ENCODE results near the gene GPANK1.

Gene GPANK1

DNA sequence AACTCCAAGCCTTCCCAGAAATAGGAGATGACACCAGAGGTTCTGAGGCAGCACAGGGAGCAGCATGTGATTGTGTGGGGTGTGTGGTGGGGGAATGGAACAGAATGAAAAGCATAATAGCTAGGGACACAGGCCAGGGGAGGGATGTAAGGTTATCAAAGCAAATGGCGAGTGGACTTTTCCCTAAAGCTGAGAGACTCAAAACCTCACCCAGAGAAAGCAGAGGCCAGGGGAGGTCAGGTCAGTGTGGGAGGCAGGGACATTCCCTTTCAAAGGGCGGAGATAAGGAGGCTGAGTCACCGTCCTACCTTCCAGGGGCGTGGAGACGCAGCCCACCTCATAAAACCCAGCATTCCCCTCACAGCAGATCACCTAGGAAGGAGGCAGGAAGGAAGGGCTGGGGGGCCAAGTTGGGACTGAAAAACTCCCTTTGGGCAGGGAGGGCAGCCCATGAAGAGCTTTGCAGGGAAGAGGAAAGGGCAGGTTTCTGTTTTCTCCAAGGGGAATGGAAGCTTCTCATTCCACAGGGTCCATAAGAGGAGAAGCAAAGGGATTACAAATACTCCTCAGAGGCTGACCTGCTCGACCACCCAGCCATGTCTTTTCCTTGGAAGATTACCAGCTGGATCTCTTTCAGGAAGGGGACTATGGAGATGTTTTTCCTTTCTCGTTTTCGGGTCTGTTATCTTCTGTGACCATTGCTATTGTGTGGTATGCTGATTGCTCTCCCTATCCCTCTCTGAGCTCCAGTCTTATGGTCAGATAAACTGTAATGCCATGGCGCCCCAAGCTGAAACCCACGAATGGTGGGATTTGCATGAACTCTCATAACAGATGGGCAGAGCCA is 25.7 kb upstream of the GPANK1 start:
- no peak for DNase-seq

DNA sequence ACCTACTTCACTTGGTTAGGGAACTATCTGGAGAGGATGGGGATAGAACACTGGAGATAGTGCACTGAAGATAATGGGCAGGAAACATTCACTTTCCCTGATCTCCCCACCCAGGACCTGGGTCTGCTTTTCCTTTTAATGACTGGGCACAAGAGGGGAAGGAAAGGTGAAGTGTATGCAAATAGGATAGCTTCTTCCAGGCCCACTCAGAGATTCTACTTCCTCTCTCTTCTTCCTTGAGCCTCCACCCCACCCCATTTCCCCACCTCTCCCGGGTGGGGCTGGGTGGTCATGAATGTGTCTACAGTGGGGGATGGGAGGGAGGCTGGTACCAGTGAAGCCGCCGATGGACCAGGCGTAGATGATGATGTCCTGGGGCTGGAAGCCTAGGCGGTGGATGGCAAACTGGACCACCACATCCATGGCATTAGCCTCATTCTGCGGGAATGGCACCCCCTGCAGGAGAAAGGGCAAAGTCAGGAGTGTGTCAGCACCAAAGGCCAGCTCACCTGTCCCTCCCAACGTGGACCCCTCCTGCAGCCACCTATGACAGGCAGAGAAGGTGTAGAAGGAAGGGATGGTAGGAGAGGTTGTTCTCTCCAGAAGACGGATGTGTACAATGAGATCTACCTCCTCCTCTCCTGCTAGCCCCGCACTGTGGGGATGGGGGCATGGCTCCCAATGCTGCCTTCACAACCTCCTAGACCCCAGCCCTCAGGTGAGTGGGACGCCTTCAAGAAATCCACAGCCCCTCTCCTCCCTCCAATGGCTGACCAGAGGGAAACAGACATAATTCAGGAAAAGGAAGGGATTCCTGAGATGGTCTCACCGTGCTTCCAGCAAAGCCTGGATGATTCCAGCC is 24.7 kb upstream of the GPANK1 start:
- no peak for DNase-seq

DNA sequence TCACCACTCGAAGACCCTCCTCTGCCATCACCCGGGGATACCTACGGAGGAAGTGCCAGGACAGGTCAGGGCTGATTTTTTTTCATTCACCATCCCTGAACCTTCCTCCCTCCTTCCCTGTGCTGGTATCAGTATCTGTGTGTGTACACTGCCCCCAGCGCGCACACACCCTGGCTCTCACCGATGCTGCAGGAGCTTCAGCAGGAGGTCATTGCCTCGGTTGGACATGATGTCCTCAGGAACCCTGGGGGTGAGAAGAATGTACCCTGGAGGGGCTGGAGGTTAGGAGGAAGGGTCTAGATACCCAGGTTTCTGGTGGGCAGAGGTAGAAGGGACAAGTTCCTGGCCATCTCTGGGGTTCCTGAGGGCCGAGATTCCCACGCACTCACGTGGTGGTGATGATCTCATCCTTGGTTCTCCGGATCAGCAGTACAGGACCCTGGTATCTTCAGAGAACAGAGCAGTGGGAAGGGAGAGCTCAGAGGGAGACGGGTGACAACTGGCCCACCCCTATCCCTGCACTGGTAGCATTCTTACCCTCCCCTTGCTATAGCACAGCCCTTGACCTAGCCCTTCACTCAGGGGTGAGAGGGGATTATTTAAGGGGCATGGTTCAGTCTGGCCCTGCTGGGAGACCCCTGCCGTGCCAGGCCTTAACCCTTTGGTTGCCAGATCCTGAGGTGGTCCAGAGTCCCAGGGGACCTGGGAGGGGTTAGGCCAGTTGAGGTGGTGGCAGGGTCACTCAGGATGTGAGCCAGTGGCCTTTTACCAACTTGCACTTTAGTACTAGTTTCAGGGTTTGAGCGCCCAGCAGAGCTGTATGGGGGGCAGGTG is 23.3 kb upstream of the GPANK1 start:
- DNase-seq, result no peak

DNA sequence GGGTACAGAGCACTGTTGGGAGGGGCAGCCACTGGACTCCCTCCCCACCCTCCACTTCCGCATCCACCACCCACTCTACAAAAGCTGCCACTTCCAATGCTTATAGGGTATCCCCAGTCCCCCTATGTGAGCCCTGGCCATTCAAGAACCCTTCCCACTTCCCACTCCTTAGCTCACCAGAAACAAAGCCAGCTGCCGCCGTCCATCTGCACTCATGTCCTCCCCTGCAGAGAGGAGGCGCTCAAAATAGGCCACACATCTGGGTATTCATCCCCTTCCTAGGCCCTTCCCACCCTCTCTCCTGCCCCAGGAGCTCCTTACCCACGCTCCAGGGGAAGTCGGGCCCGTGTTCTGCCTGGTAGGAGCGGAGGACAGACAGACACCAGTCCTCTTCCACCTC is 22.5 kb upstream of the GPANK1 start:
- no peak for DNase-seq

DNA sequence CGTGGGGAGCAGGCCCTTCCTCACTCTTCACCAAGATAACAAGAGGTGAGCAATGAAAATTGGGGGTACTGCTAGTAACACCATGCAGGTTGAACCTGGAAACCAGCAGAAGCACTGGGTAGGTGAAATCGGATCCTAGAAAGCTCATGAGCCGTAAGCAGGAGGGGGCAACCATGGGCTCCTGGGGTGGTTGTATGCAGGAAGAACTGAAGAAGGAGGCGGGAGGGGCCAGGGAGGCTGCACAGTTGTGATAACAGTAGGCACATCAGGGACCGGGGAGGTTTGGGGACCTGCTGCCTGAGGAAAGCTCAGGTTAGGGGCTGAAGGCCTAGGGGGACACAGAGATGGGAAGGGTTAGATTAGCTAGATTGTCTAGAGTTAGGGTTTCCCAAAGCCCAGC is 21.7 kb upstream of the GPANK1 start:
- DNase-seq, result no peak

DNA sequence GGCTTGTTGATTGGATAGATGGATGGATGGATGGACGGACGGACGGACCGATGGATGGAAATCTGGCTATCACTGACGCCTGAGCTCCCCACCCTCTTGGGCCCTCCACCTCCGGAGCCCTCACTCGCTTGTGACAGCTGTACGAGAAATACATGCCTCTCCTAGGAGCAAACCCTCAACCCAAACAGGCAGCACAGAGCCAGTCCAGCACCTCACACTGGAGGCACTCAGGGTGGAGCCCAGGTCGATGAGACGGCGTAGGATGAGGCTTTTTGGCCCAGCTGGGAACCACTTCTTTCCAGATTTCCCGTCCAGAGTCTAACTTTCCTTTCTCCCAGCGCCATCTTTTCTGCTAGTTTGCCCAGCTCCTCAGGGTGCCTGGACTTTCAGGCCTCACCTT is 18.8 kb upstream of the GPANK1 start:
- no peak for DNase-seq

DNA sequence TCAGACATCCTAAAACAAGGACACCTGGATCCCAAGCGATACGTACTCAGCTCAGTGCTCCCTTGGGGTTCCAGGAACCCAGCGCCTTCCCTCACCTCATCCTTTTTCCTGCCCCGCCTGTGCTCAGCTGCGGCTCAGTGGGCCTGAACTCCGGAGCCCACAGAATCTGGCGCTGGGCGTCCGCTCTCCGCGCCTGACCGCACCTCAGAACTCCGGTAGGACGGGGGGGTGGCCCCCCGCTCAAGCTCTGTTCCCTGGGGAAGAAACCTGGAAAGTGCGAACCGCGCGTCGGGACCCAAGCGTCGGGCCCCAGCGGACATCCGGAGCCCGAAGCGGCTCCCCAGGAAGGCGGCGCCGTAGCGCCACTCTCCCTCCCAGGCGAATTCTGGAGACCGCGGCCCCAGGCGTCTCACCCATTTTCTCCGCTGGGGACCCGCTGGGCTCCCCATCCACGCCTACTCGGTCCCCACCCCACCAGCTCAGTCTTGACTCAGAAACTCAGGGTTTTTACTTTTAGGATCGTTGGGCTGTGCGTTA is 16.4 kb upstream of the GPANK1 start:
- DNase-seq, result peak; percentile 76

DNA sequence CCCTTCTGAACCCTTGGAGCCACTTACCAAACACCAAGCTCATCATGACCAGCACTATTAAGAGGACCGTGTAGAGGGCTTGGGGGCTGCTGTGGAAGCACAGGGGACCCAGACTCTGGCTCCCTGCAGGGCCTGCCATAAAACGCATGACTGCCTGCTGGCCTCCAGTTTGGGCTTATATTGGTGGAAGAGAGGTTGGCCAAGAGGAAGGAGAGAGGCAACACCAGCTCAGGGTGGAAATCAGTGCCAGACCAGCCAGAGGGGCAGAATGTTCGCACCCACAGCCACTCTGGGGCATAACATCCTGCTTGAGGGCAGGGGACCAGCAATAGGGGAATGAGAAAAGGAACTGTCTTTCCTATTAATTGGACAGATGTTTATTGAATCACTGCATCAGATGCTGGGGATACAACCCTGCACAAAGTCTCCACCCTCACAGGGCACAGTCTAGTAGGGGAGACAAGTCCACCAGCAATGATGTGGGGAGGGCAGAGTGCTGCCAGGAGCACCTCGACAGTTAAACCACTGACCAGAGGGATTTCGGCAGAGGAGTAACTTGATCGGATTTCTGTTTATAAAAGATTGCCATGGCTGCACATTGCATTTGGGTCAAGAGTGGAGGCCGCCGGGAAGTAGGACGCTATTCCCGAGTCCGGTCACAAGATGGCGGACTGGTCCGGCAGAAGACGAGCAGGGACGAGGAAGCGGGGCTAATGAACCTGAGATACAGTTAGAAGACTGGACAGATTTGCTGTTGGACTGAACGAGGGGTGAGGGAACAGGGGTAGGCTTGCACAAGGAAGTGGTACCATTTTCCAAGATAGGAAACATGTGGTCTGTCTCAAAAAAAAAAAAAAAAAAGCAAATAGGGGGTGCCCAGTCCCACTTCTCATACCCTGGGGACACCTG is 15.7 kb upstream of the GPANK1 start, which contains the start of gene LY6G5C:
TSS of gene LY6G5C (minus strand) at position 842 of the 909 bp plus-strand sequence. CDS start at position 148, 694 bp downstream.
- peak; percentile 77 for DNase-seq

DNA sequence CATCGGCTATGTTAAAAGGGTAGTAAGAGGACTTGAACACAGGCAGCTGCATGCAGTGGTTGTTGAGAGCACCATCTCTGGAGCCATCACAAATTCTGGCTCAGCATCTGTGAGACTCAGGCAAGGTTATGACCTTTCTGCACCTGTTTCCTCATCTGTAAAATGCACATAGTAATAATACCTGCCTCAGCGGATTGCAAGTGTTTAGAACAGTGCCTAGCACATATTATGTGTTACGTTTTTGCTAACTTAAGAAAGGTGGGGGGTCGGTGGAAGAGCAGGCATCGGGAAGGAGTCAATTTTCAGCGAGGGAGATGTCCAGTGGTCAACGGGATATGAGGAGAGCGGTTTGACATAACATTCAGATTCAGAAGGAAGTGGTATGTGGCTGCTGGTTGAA is 13.2 kb upstream of the GPANK1 start:
- no peak for DNase-seq

DNA sequence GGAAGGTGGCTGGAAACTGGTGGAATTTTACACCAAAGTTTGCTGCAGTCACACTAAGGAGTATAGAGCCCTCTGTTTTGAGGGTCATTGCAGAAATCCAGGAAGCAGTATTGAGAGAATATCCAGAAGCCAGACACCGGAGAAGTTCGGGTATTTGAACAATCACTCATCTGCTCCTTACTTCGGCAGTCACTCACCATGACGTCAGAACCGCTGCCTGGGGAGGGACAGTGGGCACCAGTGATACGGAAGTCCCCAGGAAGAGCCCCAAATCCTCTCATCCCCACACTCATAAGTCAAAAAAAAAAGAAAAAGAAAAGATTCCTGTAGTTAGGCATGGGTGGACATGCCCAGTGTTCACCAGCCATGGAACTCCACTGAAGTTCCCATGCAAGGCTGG is 12.1 kb upstream of the GPANK1 start:
- no peak for DNase-seq

DNA sequence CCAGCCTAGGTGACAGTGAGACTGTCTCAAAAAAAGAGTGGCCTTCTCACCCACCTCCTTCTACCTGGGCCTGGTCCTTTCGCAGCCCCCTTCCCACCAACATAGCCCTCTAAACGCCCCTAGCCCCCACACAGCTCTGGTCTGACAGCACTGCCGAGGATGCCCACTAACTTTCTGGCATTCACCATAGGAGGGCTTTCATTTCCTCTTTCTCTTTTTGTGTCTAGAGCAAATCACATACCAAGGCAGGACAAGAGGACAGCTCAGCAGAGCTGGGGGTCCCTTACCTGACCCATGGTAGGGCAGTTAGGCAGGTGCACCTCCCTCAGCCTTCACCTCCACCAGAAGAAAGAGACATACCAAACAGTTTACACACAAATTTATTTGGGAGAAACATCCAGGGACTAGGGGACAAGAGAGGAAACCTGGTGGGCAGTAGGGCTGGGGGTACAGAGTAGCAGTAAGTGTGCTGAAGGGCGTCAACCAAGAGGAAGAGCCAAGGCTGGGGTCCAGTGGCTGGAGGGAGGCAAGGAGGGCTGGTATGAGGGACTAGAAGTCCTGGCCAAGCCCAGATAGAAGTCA is 11.6 kb upstream of the GPANK1 start:
- DNase-seq, result no peak

DNA sequence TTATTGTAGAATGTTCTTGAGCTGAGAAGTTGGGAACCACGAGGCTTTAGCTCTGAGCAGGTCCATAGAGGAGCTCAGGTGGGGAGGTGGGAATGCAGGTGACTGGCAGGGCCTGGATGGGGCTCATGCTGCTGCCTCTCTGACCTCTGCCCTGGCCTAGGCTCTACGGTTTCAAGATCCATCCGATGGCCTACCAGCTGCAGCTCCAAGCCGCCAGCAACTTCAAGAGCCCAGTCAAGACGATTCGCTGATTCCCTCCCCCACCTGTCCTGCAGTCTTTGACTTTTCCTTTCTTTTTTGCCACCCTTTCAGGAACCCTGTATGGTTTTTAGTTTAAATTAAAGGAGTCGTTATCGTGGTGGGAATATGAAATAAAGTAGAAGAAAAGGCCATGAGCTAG is 4.9 kb upstream of the GPANK1 start, which contains the start of gene LY6G5B:
TSS of gene LY6G5B (plus strand) at position 301 of the 400 bp plus-strand sequence. CDS start 975 bp downstream, outside the sequence.
- no peak for DNase-seq

DNA sequence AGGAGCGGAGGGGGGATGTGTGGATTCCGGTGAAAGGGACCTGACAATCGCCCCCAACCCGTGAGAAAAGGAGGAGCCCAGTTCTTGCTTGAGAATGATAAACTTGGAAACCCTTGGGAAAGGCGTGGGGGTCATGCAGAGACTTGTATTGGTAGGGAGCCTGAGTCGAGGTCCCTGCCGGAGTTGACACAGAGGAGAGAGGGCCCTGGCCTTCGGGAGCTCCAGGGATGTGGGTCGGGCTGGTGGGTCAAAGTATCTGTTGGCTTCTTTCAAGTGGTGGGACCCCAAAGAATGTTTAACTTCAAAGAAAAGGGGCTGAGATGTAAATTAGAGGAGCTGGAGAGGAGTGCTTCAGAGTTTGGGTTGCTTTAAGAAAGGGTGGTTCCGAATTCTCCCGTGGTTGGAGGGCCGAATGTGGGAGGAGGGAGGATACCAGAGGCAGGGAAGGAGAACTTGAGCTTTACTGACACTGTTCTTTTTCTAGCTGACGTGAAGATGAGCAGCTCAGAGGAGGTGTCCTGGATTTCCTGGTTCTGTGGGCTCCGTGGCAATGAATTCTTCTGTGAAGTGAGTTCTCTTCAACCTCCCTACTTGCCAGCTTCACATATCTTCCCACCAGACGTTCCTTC is 1.7 kb upstream of the GPANK1 start:
- DNase-seq, result peak; percentile 60

DNA sequence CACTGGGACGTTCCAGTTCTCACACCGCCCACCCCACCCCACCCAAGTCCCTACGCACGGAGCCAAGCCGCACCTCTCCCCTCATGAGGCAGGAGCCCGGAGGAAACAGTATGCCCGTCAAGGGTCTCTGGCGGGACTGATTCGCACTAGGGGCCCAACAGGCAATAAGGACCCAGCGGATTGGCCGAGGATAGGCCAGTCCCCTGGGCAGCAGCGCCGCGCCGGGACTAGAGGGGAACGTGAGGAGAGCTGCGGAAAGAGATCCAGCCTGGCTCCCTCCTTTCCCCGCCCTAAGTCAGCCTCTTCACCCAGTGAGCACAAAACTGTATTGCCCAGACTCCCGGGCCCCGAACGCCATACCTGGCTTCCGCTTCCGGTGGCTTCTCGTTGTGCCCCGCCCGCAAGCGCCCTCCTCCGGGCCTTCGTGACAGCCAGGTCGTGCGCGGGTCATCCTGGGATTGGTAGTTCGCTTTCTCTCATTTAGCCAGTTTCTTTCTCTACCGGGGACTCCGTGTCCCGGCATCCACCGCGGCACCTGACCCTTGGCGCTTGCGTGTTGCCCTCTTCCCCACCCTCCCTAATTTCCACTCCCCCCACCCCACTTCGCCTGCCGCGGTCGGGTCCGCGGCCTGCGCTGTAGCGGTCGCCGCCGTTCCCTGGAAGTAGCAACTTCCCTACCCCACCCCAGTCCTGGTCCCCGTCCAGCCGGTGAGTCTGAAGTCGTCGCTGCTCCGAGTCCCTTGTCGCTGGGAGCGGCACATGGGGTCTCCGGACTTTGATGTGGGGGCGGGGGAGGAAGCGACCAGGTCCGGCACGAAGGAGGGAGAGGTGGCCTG is 922 bp upstream of the GPANK1 start, which contains the start of gene CSNK2B:
TSS of gene CSNK2B (plus strand) at position 580 of the 836 bp plus-strand sequence. CDS start 752 bp downstream, outside the sequence.
- DNase-seq, result peak; percentile 97

DNA sequence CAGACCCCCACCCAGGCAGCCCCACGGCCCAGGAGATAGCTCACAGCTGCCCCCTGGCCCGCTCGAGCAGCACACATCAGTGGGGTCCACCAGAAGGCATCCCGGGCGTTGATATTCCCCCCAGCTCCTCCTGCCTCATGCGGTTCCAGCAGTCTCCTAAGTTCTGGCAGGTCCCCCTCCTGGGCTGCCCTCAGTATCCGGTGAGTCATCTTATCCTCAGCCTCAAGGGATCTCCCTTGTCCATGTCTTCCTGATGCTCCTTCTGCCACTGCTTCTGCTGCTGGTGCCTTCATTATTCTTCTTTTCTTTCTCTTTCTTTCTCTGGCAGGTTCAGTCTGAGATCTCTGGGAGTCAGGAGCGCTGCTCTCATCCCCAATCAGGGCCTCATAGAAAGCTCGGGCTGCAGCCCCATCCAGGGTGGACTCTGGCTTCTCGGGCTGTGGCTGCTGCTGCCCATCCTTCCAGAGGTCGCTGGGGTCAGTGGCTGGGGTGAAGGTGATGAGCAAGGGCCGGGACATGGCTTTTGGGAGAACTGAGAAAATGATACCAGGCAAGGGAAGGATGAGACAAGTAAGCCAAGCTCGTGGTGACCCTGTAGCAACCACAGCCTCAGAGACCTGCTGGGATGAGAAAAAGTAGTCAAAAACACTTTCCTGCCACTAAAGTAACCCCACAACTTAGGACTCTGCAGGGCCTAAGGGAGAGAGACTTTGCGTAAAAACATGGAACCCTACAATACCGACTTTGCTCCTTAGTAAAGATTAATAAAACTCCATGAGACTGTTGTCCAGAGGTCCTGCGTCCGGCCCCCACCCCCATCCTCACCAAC is 622 bp downstream of the GPANK1 start:
- DNase-seq, result peak; percentile 63

DNA sequence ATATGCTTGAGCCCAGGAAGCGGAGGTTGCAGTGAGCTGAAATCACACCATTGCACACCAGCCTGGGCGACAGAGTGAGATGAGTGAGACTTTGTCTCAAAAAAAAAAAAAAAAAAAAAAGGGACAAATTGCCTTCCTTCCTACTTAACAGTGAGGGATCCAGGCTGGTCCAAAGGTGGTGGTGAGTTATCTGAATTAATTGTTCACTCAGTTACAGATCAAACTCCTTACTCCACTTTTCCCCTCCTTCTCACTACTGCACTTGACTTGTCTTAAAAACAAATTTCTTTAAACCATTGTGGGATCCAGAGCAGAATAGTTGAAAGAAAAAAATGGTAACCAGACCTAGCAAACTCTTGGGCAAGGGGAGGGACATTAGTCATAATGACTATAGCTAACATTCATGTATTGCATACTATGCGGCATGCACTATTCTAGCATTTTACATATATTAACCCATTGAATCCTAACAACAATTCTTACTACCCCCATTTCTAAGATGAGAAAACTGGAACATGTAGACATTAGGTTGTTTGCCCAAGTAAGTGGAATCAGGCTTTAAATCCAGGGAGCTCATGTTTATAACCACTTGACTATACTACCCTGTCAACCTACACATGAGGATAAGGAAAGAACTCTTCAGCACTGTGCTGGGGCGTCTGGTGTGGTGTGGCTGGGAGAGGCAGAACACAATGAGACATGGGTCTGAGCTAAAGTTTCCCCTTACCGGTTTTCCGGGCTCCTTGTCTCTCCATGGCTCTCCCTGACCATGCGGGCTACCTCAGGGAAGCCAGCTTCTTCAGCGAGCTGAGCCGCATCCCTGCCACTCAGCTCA is 1.5 kb downstream of the GPANK1 start:
- DNase-seq, result no peak

DNA sequence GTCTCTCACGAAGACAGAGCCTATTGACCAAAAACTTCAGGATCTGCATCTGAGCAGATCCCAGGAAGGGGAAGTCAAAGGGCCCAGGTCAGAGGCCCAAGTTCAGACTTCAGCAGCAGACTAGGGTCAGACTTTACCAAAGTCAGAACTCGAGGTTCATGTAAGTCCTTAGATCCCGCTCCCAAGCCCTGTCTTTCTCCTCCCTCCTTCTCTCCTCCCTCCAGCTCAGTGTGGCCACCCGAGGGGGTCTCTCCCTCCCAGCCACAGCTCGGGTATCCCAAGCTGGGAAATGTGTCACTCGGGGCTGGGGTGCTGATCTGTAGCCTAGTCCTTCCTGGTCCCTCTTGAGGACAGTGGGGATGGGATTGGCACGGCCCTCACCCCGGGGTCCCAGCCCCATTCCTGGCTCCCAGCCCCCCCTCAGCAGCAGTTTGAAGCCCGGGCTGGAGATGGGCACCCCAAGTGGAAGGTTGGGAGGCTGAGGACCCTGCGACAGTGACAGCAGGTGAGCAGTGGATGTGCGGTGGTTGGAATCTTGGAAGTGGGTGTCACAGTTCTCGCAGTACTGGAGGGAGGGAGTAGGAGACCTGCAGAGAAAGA is 2.6 kb downstream of the GPANK1 start:
- DNase-seq, result no peak
